IMR-90 (cell line): ENCODE results near the gene GTF2A2. TPM values are rescaled to one million over a fixed set of nuclear protein-coding genes. Genes with fewer than 3 reads are reported as not detected.
A peak's percentile ranks its signal among the peaks of the same experiment; 100 is the strongest.

Source experiments
- ATAC-seq: fragments of 200-7000 bp; cut with Tn5 transposase; 2 replicates; pipeline ENCODE4 v1.9.1; 2020; ENCODE audit warnings: low read depth, mild to moderate bottlenecking, moderate library complexity
- BruUV-seq: library from RNA; stranded (reverse); fragments of 400-500 nt; replicated peaks from 2 replicates; lab custom pipeline; 2021; lab: Mats Ljungman, UMichigan
- CTCF ChIA-PET: fragments of 300-600 bp; formaldehyde crosslinking; extraction: SDS; loops from one replicate; lab custom pipeline; 2021; ENCODE audit warnings: antibody characterized with exemption; lab: Yijun Ruan, JAX
- POLR2A ChIA-PET: fragments of 300-600 bp; sonication (Branson Sonifier 250); formaldehyde crosslinking; loops from one replicate; lab custom pipeline; 2022; ENCODE audit warnings: antibody characterized with exemption; ENCODE audit not compliant: unreplicated experiment; lab: Charles Lee
- DNase-seq: peaks from one replicate; pipeline ENCODE4 v3.0.0; 2013
- H2AFZ ChIP-seq: replicated peaks from 2 replicates; pipeline ENCODE3; 2013; ENCODE audit warnings: low read length, mild to moderate bottlenecking; ENCODE audit not compliant: poor library complexity
- H2AK5ac ChIP-seq: 2 replicates; pipeline ENCODE4 v1.6.1; 2013; ENCODE audit warnings: low read depth, low read length, inconsistent platforms
- H2AK9ac ChIP-seq: replicated peaks from 2 replicates; pipeline ENCODE3; 2013; ENCODE audit warnings: mild to moderate bottlenecking, low read depth, low read length, moderate library complexity; ENCODE audit not compliant: poor library complexity
- H2BK120ac ChIP-seq: 2 replicates; pipeline ENCODE4 v1.6.1; 2013; ENCODE audit warnings: low read depth, low read length, inconsistent platforms
- H2BK15ac ChIP-seq: 3 replicates; pipeline ENCODE4 v1.6.1; 2013; ENCODE audit warnings: low read depth, low read length, inconsistent platforms
- H2BK20ac ChIP-seq: 2 replicates; pipeline ENCODE4 v1.6.1; 2013; ENCODE audit warnings: low read depth, mild to moderate bottlenecking, inconsistent platforms, low read length, moderate library complexity
- H2BK5ac ChIP-seq: 2 replicates; pipeline ENCODE4 v1.6.1; 2013; ENCODE audit warnings: mild to moderate bottlenecking, low read depth, low read length, inconsistent platforms; ENCODE audit not compliant: poor library complexity, severe bottlenecking
- H3K14ac ChIP-seq: replicated peaks from 2 replicates; pipeline ENCODE4 v1.6.1; 2013; ENCODE audit warnings: low read depth, low read length, inconsistent platforms
- H3K18ac ChIP-seq: 2 replicates; pipeline ENCODE4 v1.6.1; 2013; ENCODE audit warnings: low read depth, low read length, control low read depth
- H3K23ac ChIP-seq: 2 replicates; pipeline ENCODE4 v1.6.1; 2013; ENCODE audit warnings: low read depth, low read length, inconsistent platforms
- H3K27ac ChIP-seq: 2 replicates; pipeline ENCODE4 v1.5.1; 2013; ENCODE audit warnings: mild to moderate bottlenecking, control low read depth, low read length; ENCODE audit not compliant: insufficient read depth
- H3K27me3 ChIP-seq: 2 replicates; pipeline ENCODE4 v1.6.1; 2013; ENCODE audit warnings: low read length; ENCODE audit not compliant: control insufficient read depth, insufficient read depth
- H3K36me3 ChIP-seq: 2 replicates; pipeline ENCODE4 v1.6.1; 2013; ENCODE audit warnings: low read length, mixed read lengths; ENCODE audit not compliant: control insufficient read depth, insufficient read depth
- H3K4ac ChIP-seq: 2 replicates; pipeline ENCODE4 v1.6.1; 2013; ENCODE audit warnings: low read depth, low read length, inconsistent platforms
- H3K4me1 ChIP-seq: 2 replicates; pipeline ENCODE4 v1.6.1; 2013; ENCODE audit warnings: low read length, mixed read lengths; ENCODE audit not compliant: control insufficient read depth, insufficient read depth
- H3K4me2 ChIP-seq: 2 replicates; pipeline ENCODE4 v1.6.1; 2013; ENCODE audit warnings: low read depth, mild to moderate bottlenecking, control low read depth, low read length, moderate library complexity
- H3K4me3 ChIP-seq: 2 replicates; pipeline ENCODE4 v1.5.1; 2013; ENCODE audit warnings: low read depth, mild to moderate bottlenecking, control low read depth, low read length, moderate library complexity; ENCODE audit not compliant: insufficient read depth
- H3K56ac ChIP-seq: 2 replicates; pipeline ENCODE4 v1.6.1; 2013; ENCODE audit warnings: low read length, inconsistent platforms; ENCODE audit not compliant: insufficient read depth; ENCODE audit errors: extremely low read depth
- H3K79me1 ChIP-seq, 2 experiments: 2 replicates each; pipeline ENCODE4 v1.6.1; 2013; ENCODE audit warnings: low read length in 2 of 2, inconsistent platforms in 1 of 2, low read depth in 1 of 2
- H3K9ac ChIP-seq: 2 replicates; pipeline ENCODE4 v1.6.1; 2013; ENCODE audit warnings: low read depth, low read length, control low read depth
- H3K9me1 ChIP-seq: 2 replicates; pipeline ENCODE4 v1.6.1; 2013; ENCODE audit warnings: low read length, inconsistent platforms; ENCODE audit not compliant: insufficient read depth
- H3K9me3 ChIP-seq: 2 replicates; pipeline ENCODE4 v1.6.1; 2013; ENCODE audit warnings: low read length; ENCODE audit not compliant: control insufficient read depth, insufficient read depth
- H4K20me1 ChIP-seq: 2 replicates; pipeline ENCODE4 v1.6.1; 2013; ENCODE audit warnings: low read length, inconsistent platforms; ENCODE audit not compliant: insufficient read depth
- H4K5ac ChIP-seq: 2 replicates; pipeline ENCODE4 v1.6.1; 2013; ENCODE audit warnings: mild to moderate bottlenecking, low read depth, low read length, control low read depth
- H4K8ac ChIP-seq, 2 experiments: 2 replicates each; pipeline ENCODE4 v1.6.1; 2013; ENCODE audit warnings: low read depth in 2 of 2, low read length in 2 of 2, control low read depth in 1 of 2, inconsistent platforms in 1 of 2
- H4K91ac ChIP-seq: 2 replicates; pipeline ENCODE4 v1.6.1; 2013; ENCODE audit warnings: low read depth, low read length, inconsistent platforms; ENCODE audit not compliant: insufficient read depth
- MAFK ChIP-seq: IDR thresholded peaks from 2 replicates; pipeline ENCODE4 v1.6.1; 2012; ENCODE audit warnings: low read depth, low read length, improper control_type of control experiment
- MAZ ChIP-seq: IDR thresholded peaks from 2 replicates; pipeline ENCODE4 v1.6.1; 2012; ENCODE audit warnings: low read depth, mild to moderate bottlenecking, low read length, improper control_type of control experiment, moderate library complexity, borderline replicate concordance
- WGBS, 2 experiments: methylation state at CpG; one replicate each; pipeline versions ENCODE4 v1.1.5 to v1.1.7; 2013; ENCODE audit warnings: missing lambda C conversion rate in 2 of 2; ENCODE audit not compliant: insufficient read length in 1 of 2; ENCODE audit errors: extremely low coverage in 2 of 2; 5-methylcytosine and 5-hydroxymethylcytosine counted together
- dilution Hi-C: fragments of 300-500 bp; cut with HindIII; formaldehyde crosslinking; loops from one replicate; pipeline ENCODE4 v1.14.3; 2018; ENCODE audit warnings: low sequenced_read_pairs; ENCODE audit not compliant: unreplicated experiment
- in situ Hi-C: fragments of 300-500 bp; cut with MboI; formaldehyde crosslinking; loops from 3 replicates; pipeline ENCODE4 v1.14.3; 2019; ENCODE audit warnings: low sequenced_read_pairs, inconsistent platforms, mixed read lengths
- intact Hi-C: fragments of 100-400 bp; cut with micrococcal nuclease; formaldehyde crosslinking; loops from 2 replicates; pipeline ENCODE4 v1.10.0; 2022
- polyA plus RNA-seq, 3 experiments: library from polyadenylated mRNA; depleted of rRNA; stranded (reverse); fragments of >200 nt; gene quantifications; 2 replicates each; pipeline ENCODE4 v1.2.3, GENCODE V29; 2012; ENCODE audit warnings: low replicate concordance in 1 of 3
- total RNA-seq: library from RNA; depleted of rRNA; stranded (reverse); fragments of >200 nt; gene quantifications from 2 replicates; pipeline ENCODE4 v1.2.3, GENCODE V29; 2012

Gene GTF2A2
- total and polyA plus RNA-seq, 2 of the 4 experiments (the other 2 are of a cell fraction): 10.2 to 29.9 TPM

GRCh38 chr15:59678172-59678571 lies 20.9 kb upstream of the GTF2A2 start:
- peaks cover 42% of the 10 kb centered on the region for H3K36me3 ChIP-seq
- peaks cover 3% of the 10 kb centered on the region; the same call in 1 of the 2 replicates for H4K20me1 ChIP-seq
- no peak overlapping the region for H2BK5ac ChIP-seq
- BruUV-seq: no TSS peak
- no peak overlapping the region for H3K4me2 ChIP-seq
- H3K14ac ChIP-seq: no peak overlapping the region
- H3K4ac ChIP-seq: no peak overlapping the region
- in situ Hi-C loops (loop anchor here (25.0 kb wide), 1 partner anchor 759 kb away; no protein-coding TSS in a partner anchor), dilution Hi-C loops (no loop called here), intact Hi-C loops (no loop called here)
- no peak overlapping the region for H4K8ac ChIP-seq
- WGBS, 2 experiments: no CpG with 5 or more reads among the region's 1 CpG
- no peak overlapping the region for H2BK20ac ChIP-seq
- H3K9me1 ChIP-seq: peaks cover 4% of the 10 kb centered on the region; the same call in 1 of the 2 replicates
- peaks cover 12 to 20% of the 10 kb centered on the region in 2 experiments for H3K79me1 ChIP-seq
- H3K56ac ChIP-seq: no peak overlapping the region
- no peak overlapping the region for H2AK9ac ChIP-seq
- peak; percentile 66 for TF ChIP-seq MAFK
- TF ChIP-seq MAZ: no peak
- H2BK15ac ChIP-seq: no peak overlapping the region
- POLR2A ChIA-PET: no interaction called here
- ATAC-seq (no peak), DNase-seq (no peak)
- H2AK5ac ChIP-seq: no peak overlapping the region
- no peak overlapping the region for H3K23ac ChIP-seq
- no peak overlapping the region for H3K4me3 ChIP-seq
- H3K9me3 ChIP-seq: no peaks in the 10 kb centered on the region
- H3K27me3 ChIP-seq: no peaks in the 10 kb centered on the region
- H2BK120ac ChIP-seq: no peak overlapping the region
- H3K18ac ChIP-seq: no peak overlapping the region
- H3K9ac ChIP-seq: no peak overlapping the region
- H3K4me1 ChIP-seq: no peaks in the 10 kb centered on the region
- no peak overlapping the region for H2AFZ ChIP-seq
- no peak overlapping the region for H4K5ac ChIP-seq
- no peak overlapping the region for H4K91ac ChIP-seq
- no peak overlapping the region for H3K27ac ChIP-seq
- CTCF ChIA-PET: interaction anchor here (1.1 kb wide), 1 partner anchor 149 kb away, joined by 3 read pairs; no protein-coding TSS in a partner anchor
